Measurements from ENCODE around the gene GCC2.

The GCC2 gene

GRCh38 chr2:108455571-108455970, 6.6 kb downstream of the GCC2 start:
- no peaks in the 10 kb centered on the region for H3K27me3 ChIP-seq (ENCODE audit: insufficient read depth, poor library complexity, severe bottlenecking)
- H3K4me3 ChIP-seq (replicated peaks; ENCODE audit: insufficient read depth, low read length): no peak overlapping the region
- no peak overlapping the region for H3K27ac ChIP-seq (replicated peaks)
- no peak for TF ChIP-seq SPI1 (IDR thresholded peaks at IDR 0.05; ENCODE audit: borderline replicate concordance, low read depth)
- no peak for TF ChIP-seq CTCF (IDR thresholded peaks at IDR 0.05; ENCODE audit: insufficient read depth, low read length)
- no peak for TF ChIP-seq GABPA (IDR thresholded peaks at IDR 0.05; ENCODE audit: low read depth)
- no peak for TF ChIP-seq POLR2AphosphoS5 (IDR thresholded peaks at IDR 0.05; ENCODE audit: low read depth)
- TF ChIP-seq REST (IDR thresholded peaks at IDR 0.05; ENCODE audit: insufficient replicate concordance, low read depth): no peak
- DNase-seq (ENCODE audit: low read depth in 1 of 2, low spot score in 1 of 2): no peak

- Histone ChIP-seq H3K4me3 (replicated peaks; ENCODE audit: insufficient read depth, low read length) (no peak overlapping the region), H3K27ac (replicated peaks) (no peak overlapping the region), H3K27me3 (ENCODE audit: insufficient read depth, poor library complexity, severe bottlenecking) (no peaks in the 10 kb centered on the region)
- TF ChIP-seq REST (IDR thresholded peaks at IDR 0.05; ENCODE audit: insufficient replicate concordance, low read depth): no peak
- no peak for TF ChIP-seq GABPA (IDR thresholded peaks at IDR 0.05; ENCODE audit: low read depth)
- TF ChIP-seq CTCF (IDR thresholded peaks at IDR 0.05; ENCODE audit: insufficient read depth, low read length): no peak
- no peak for TF ChIP-seq POLR2AphosphoS5 (IDR thresholded peaks at IDR 0.05; ENCODE audit: low read depth)
- no peak for TF ChIP-seq SPI1 (IDR thresholded peaks at IDR 0.05; ENCODE audit: borderline replicate concordance, low read depth)
- DNase-seq (ENCODE audit: low read depth in 1 of 2, low spot score in 1 of 2): no peak
These were observed 9.1 kb downstream of the GCC2 start for GRCh38 chr2:108458082-108458481.

- Histone ChIP-seq H3K27me3 (ENCODE audit: insufficient read depth, poor library complexity, severe bottlenecking) (no peaks in the 10 kb centered on the region), H3K4me3 (replicated peaks; ENCODE audit: insufficient read depth, low read length) (no peak overlapping the region), H3K27ac (replicated peaks) (no peak overlapping the region)
- no peak for DNase-seq (ENCODE audit: low read depth in 1 of 2, low spot score in 1 of 2)
- TF ChIP-seq REST (IDR thresholded peaks at IDR 0.05; ENCODE audit: insufficient replicate concordance, low read depth) (no peak), SPI1 (IDR thresholded peaks at IDR 0.05; ENCODE audit: borderline replicate concordance, low read depth) (no peak), POLR2AphosphoS5 (IDR thresholded peaks at IDR 0.05; ENCODE audit: low read depth) (no peak)
These were observed 10.4 kb downstream of the GCC2 start for GRCh38 chr2:108459441-108459840.
